Loucy (cell line): ENCODE results near the gene AKR1A1.

ENCODE experiments used
- CTCF ChIP-seq: fragments of 200-600 bp; sonication (generic); conservative IDR thresholded peaks from 2 replicates; pipeline ENCODE4 v1.5.1; 2014; ENCODE audit warnings: mild to moderate bottlenecking, antibody characterized with exemption, low read length
- EZH2phosphoT487 ChIP-seq: fragments of 200-600 bp; IDR thresholded peaks from 2 replicates; pipeline ENCODE4 v1.6.1; 2018; ENCODE audit warnings: antibody characterized with exemption, mild to moderate bottlenecking, moderate library complexity, borderline replicate concordance

GRCh38 chr1:45563843-45564242, 13.2 kb downstream of the AKR1A1 start:
- TF ChIP-seq EZH2phosphoT487 = no peak
- no peak for TF ChIP-seq CTCF
